H1 (cell line): Measurements from ENCODE around the gene PGAP2. TPM values are rescaled to one million over a fixed set of nuclear protein-coding genes. Genes with fewer than 3 reads are reported as not detected.

ENCODE experiments used
- CTCF ChIA-PET: fragments of 300-600 bp; sonication (Branson Sonifier 250); formaldehyde crosslinking; loops from one replicate; lab custom pipeline; 2021; ENCODE audit not compliant: partially characterized antibody; lab: Charles Lee
- POLR2A ChIA-PET: fragments of 300-600 bp; sonication (Branson Sonifier 250); formaldehyde crosslinking; loops from one replicate; lab custom pipeline; 2021; ENCODE audit warnings: inconsistent platforms; ENCODE audit not compliant: partially characterized antibody; lab: Charles Lee
- DNase-seq, 2 experiments: peaks; one replicate each; pipeline versions ENCODE4 v3.0.0 to v3.0.0-alpha.2; 2010 to 2022; ENCODE audit warnings: low spot score in 2 of 2, low read depth in 1 of 2, mixed read lengths in 1 of 2
- FAIRE-seq: peaks from 2 replicates; lab custom pipeline; 2011; peaks lifted over from hg19 to GRCh38; lab: Jason Lieb, UNC
- H2AFZ ChIP-seq: 2 replicates; pipeline ENCODE4 v1.8.1; 2012; ENCODE audit warnings: low read length, inconsistent platforms
- H2AK5ac ChIP-seq: 2 replicates; pipeline ENCODE4 v1.6.1; 2013; ENCODE audit warnings: low read depth, low read length
- H2BK120ac ChIP-seq: replicated peaks from 2 replicates; pipeline ENCODE3; 2013; ENCODE audit warnings: low read depth, low read length, inconsistent platforms
- H2BK12ac ChIP-seq: 2 replicates; pipeline ENCODE4 v1.6.1; 2013; ENCODE audit warnings: low read depth, low read length
- H2BK15ac ChIP-seq: 2 replicates; pipeline ENCODE4 v1.6.1; 2013; ENCODE audit warnings: low read length
- H2BK20ac ChIP-seq: 2 replicates; pipeline ENCODE4 v1.6.1; 2013; ENCODE audit warnings: low read length
- H2BK5ac ChIP-seq: 2 replicates; pipeline ENCODE4 v1.6.1; 2013; ENCODE audit warnings: low read depth, low read length
- H3K14ac ChIP-seq: 2 replicates; pipeline ENCODE4 v1.6.1; 2013; ENCODE audit warnings: inconsistent platforms; ENCODE audit not compliant: insufficient read length
- H3K18ac ChIP-seq: 2 replicates; pipeline ENCODE4 v1.6.1; 2013; ENCODE audit warnings: low read length; ENCODE audit errors: extremely low read depth
- H3K23ac ChIP-seq: 2 replicates; pipeline ENCODE4 v1.6.1; 2013; ENCODE audit warnings: inconsistent platforms; ENCODE audit not compliant: insufficient read length
- H3K23me2 ChIP-seq: 2 replicates; pipeline ENCODE4 v1.6.1; 2013; ENCODE audit warnings: low read depth, low read length
- H3K27ac ChIP-seq: 2 replicates; pipeline ENCODE4 v1.6.1; 2011; ENCODE audit warnings: low read depth, low read length, inconsistent platforms
- H3K27me3 ChIP-seq, 4 experiments: replicated peaks in 1 of 4; 1 replicate in 1 of 4; 2 replicates in 3 of 4; pipeline versions ENCODE4 v1.6.1 to v1.8.1; 2011 to 2013; ENCODE audit warnings: low read length in 3 of 4, mild to moderate bottlenecking in 3 of 4, inconsistent platforms in 2 of 4, mixed read lengths in 2 of 4, moderate library complexity in 1 of 4; ENCODE audit not compliant: control insufficient read depth in 3 of 4, insufficient read depth in 3 of 4; ENCODE audit errors: extremely low read depth in 1 of 4
- H3K36me3 ChIP-seq, 4 experiments: 2 replicates each; pipeline versions ENCODE4 v1.6.1 to v1.8.1; 2011 to 2013; ENCODE audit warnings: mild to moderate bottlenecking in 4 of 4, low read length in 3 of 4, moderate library complexity in 2 of 4, control low read depth in 1 of 4, inconsistent platforms in 1 of 4; ENCODE audit not compliant: insufficient read depth in 4 of 4, control insufficient read depth in 2 of 4
- H3K4ac ChIP-seq: replicated peaks from 2 replicates; pipeline ENCODE3; 2013; ENCODE audit warnings: low read length, low read depth, mixed read lengths, inconsistent platforms; ENCODE audit not compliant: insufficient read length
- H3K4me1 ChIP-seq, 4 experiments: replicated peaks in 1 of 4; 1 replicate in 1 of 4; 2 replicates in 3 of 4; pipeline versions ENCODE4 v1.6.1 to v1.8.1; 2011 to 2013; ENCODE audit warnings: low read length in 3 of 4, inconsistent platforms in 2 of 4, mixed read lengths in 1 of 4; ENCODE audit not compliant: insufficient read depth in 4 of 4, control insufficient read depth in 3 of 4
- H3K4me2 ChIP-seq, 2 experiments: 2 replicates each; pipeline versions ENCODE4 v1.6.1 to v1.8.1; 2011 to 2013; ENCODE audit warnings: low read depth in 2 of 2, low read length in 2 of 2, control low read depth in 1 of 2, inconsistent platforms in 1 of 2, mild to moderate bottlenecking in 1 of 2; ENCODE audit not compliant: insufficient read depth in 1 of 2
- H3K4me3 ChIP-seq, 4 experiments: fragments of 200-600, 300-600 bp in 1 of 4; sonication (generic), shearing (Covaris generic), sonication (Bioruptor Twin) in 1 of 4; 2 replicates each; pipeline versions ENCODE4 v1.5.1 to v1.8.1; 2011 to 2016; ENCODE audit warnings: low read length in 4 of 4, low read depth in 3 of 4, control low read depth in 2 of 4, inconsistent platforms in 2 of 4, mild to moderate bottlenecking in 2 of 4, mixed read lengths in 1 of 4, moderate library complexity in 1 of 4; ENCODE audit not compliant: insufficient read depth in 2 of 4; ENCODE audit errors: extremely low read depth in 1 of 4
- H3K56ac ChIP-seq: replicated peaks from 2 replicates; pipeline ENCODE3; 2013; ENCODE audit warnings: low read depth, mild to moderate bottlenecking, mixed read lengths, low read length, inconsistent platforms; ENCODE audit not compliant: insufficient read length
- H3K79me1 ChIP-seq: 2 replicates; pipeline ENCODE4 v1.6.1; 2013; ENCODE audit warnings: low read depth, low read length, control low read depth
- H3K79me2 ChIP-seq, 2 experiments: 2 replicates each; pipeline versions ENCODE4 v1.6.1 to v1.8.1; 2012 to 2013; ENCODE audit warnings: low read length in 2 of 2, mild to moderate bottlenecking in 2 of 2, inconsistent platforms in 1 of 2; ENCODE audit not compliant: insufficient read depth in 2 of 2, control insufficient read depth in 1 of 2
- H3K9ac ChIP-seq, 4 experiments: replicated peaks in 1 of 4; 1 replicate in 1 of 4; 2 replicates in 3 of 4; pipeline versions ENCODE4 v1.6.1 to v1.8.1; 2011 to 2013; ENCODE audit warnings: low read depth in 3 of 4, low read length in 3 of 4, control low read depth in 2 of 4, mild to moderate bottlenecking in 2 of 4, moderate library complexity in 2 of 4, inconsistent platforms in 1 of 4; ENCODE audit errors: extremely low read depth in 1 of 4
- H3K9me3 ChIP-seq, 2 experiments: 2 replicates each; pipeline versions ENCODE4 v1.6.1 to v1.8.1; 2012 to 2013; ENCODE audit warnings: mild to moderate bottlenecking in 2 of 2, moderate library complexity in 2 of 2, control low read depth in 1 of 2, inconsistent platforms in 1 of 2, low read depth in 1 of 2, low read length in 1 of 2, mixed read lengths in 1 of 2; ENCODE audit not compliant: insufficient read depth in 2 of 2
- H4K20me1 ChIP-seq, 2 experiments: replicated peaks in 1 of 2; 2 replicates each; pipeline versions ENCODE3 to v1.8.1; 2011 to 2013; ENCODE audit warnings: inconsistent platforms in 2 of 2, low read length in 2 of 2, mild to moderate bottlenecking in 1 of 2; ENCODE audit not compliant: insufficient read depth in 2 of 2, control insufficient read depth in 1 of 2
- H4K5ac ChIP-seq: 2 replicates; pipeline ENCODE4 v1.6.1; 2013; ENCODE audit warnings: low read length, low read depth, mixed read lengths, inconsistent platforms; ENCODE audit not compliant: insufficient read length
- H4K8ac ChIP-seq: 2 replicates; pipeline ENCODE4 v1.8.0; 2013; ENCODE audit warnings: mild to moderate bottlenecking, moderate library complexity, low read length, inconsistent platforms; ENCODE audit not compliant: insufficient read depth; ENCODE audit errors: extremely low read depth
- H4K91ac ChIP-seq: replicated peaks from 2 replicates; pipeline ENCODE3; 2013; ENCODE audit warnings: low read length, mixed read lengths, inconsistent platforms; ENCODE audit not compliant: insufficient read length
- ASH2L ChIP-seq: fragments of 200-600, 300-600 bp; sonication (generic); IDR thresholded peaks from one replicate; pipeline ENCODE4 v1.7.1; 2017; ENCODE audit warnings: low read length
- CHD1 ChIP-seq: IDR thresholded peaks from 2 replicates; pipeline ENCODE4 v1.6.1; 2012; ENCODE audit warnings: low read depth, low read length, improper control_type of control experiment
- HDAC2 ChIP-seq, 2 experiments: fragments of 300-600 bp in 1 of 2; sonication (generic) in 1 of 2; IDR thresholded peaks; 2 replicates each; pipeline ENCODE4 v1.6.1; 2011 to 2012; ENCODE audit warnings: low read depth in 2 of 2, low read length in 2 of 2, mild to moderate bottlenecking in 2 of 2, moderate library complexity in 2 of 2, borderline replicate concordance in 1 of 2, inconsistent platforms in 1 of 2
- NANOG ChIP-seq: IDR thresholded peaks from 2 replicates; pipeline ENCODE4 v1.6.1; 2011; ENCODE audit warnings: low read length, low read depth, mild to moderate bottlenecking, inconsistent platforms; ENCODE audit not compliant: insufficient read depth, poor library complexity, severe bottlenecking
- RAD21 ChIP-seq, 2 experiments: IDR thresholded peaks in 1 of 2; conservative IDR thresholded peaks in 1 of 2; 2 replicates each; pipeline ENCODE4 v1.6.1; 2011; ENCODE audit warnings: low read depth in 2 of 2, low read length in 2 of 2, improper control_type of control experiment in 1 of 2, inconsistent platforms in 1 of 2, mild to moderate bottlenecking in 1 of 2, moderate library complexity in 1 of 2
- SRF ChIP-seq: IDR thresholded peaks from 2 replicates; pipeline ENCODE4 v1.6.1; 2011; ENCODE audit warnings: mild to moderate bottlenecking, low read depth, low read length, moderate library complexity
- TEAD4 ChIP-seq: IDR thresholded peaks from 2 replicates; pipeline ENCODE4 v1.6.1; 2012; ENCODE audit warnings: low read depth, low read length, inconsistent platforms, mixed read lengths
- YY1 ChIP-seq: IDR thresholded peaks from 2 replicates; pipeline ENCODE4 v1.6.1; 2011; ENCODE audit warnings: low read depth, mild to moderate bottlenecking, low read length
- WGBS, 2 experiments: shearing (Covaris generic) in 1 of 2; methylation state at CpG; one replicate each; pipeline versions ENCODE4 v1.1.6 to v1.1.7; 2013 to 2015; ENCODE audit warnings: low lambda C conversion rate in 2 of 2, mixed read lengths in 2 of 2, inconsistent platforms in 1 of 2, low coverage in 1 of 2, missing lambda C conversion rate in 1 of 2; ENCODE audit not compliant: insufficient replicate concordance in 2 of 2, insufficient coverage in 1 of 2, insufficient read length in 1 of 2; ENCODE audit errors: extremely low coverage in 1 of 2, missing lambda C conversion rate in 1 of 2; 5-methylcytosine and 5-hydroxymethylcytosine counted together
- polyA plus RNA-seq, 7 experiments: library from polyadenylated mRNA; depleted of rRNA in 3 of 7; stranded (reverse) in 5 of 7; unstranded in 2 of 7; fragments of >200 nt in 5 of 7; fragments of 200-250 nt in 2 of 7; gene quantifications; 1 replicate in 5 of 7; 2 replicates in 1 of 7; 4 replicates in 1 of 7; pipeline versions ENCODE4 v1.2.1 to v1.2.3, GENCODE V29; 2011 to 2013; ENCODE audit warnings: missing spikeins in 2 of 7, mixed read lengths in 2 of 7
- total RNA-seq: library from RNA; stranded (reverse); fragmentation: NEBNext Ultra II Directional; extraction: Animal tissue kit (Norgen Biotek cat#: 25700); gene quantifications from 2 replicates; pipeline ENCODE4 v1.2.1, GENCODE V29; 2021
- TF ChIP-seq, protein P1 (sequence below): IDR thresholded peaks from 2 replicates; pipeline ENCODE4 v1.6.1; 2012; ENCODE audit warnings: inconsistent platforms

Gene PGAP2
- total and polyA plus RNA-seq, 2 of the 8 experiments (the other 6 are each of a cell fraction or from before 2014, with no cell fraction given): 56.5 to 106 TPM

DNA sequence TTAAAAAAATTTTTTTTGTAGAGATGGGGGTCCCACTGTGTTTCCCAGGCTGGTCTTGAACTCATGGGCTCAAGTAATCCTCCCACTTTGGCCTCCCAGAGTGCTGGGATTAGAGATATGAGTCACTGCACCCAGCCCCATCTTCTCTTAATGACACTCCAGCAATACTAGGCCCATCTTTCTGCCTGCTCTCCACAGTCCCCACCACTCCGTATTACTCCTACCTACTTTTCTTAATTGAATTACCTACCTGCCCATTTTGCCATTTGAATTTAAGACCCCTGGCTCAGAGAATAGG lies 45.1 kb downstream of the PGAP2 start:
- H3K79me2 ChIP-seq: no peaks in the 10 kb centered on the region
- H2BK120ac ChIP-seq: no peak overlapping the region
- ChIA-PET CTCF (interaction anchor here (0.7 to 20.2 kb wide), 14 partner anchors 16 to 228 kb away, joined by 3 to 422 read pairs (median 11); partner anchors contain the start of gene RHOG), POLR2A (interaction anchor here (1.0 to 2.9 kb wide), 4 partner anchors 8 to 18 kb away, joined by 3 to 13 read pairs (median 4); partner anchors contain the start of gene RHOG)
- no peak overlapping the region for H2BK5ac ChIP-seq
- H3K14ac ChIP-seq: no peak overlapping the region
- H4K91ac ChIP-seq: no peak overlapping the region
- H2AFZ ChIP-seq: no peak overlapping the region
- TF ChIP-seq TEAD4 (no peak), YY1 (no peak), SRF (no peak), CHD1 (no peak), RAD21 (IDR thresholded peaks at IDR 0.05 in 1 of 2, conservative IDR thresholded peaks at IDR 0.05 in 1 of 2; ENCODE audit: low read depth in 2 of 2, low read length in 2 of 2) (no peak), NANOG (no peak), HDAC2 (IDR thresholded peaks at IDR 0.05; ENCODE audit: borderline replicate concordance in 1 of 2, low read depth in 2 of 2, low read length in 2 of 2) (no peak), ASH2L (no peak)
- TF ChIP-seq, protein P1, sequence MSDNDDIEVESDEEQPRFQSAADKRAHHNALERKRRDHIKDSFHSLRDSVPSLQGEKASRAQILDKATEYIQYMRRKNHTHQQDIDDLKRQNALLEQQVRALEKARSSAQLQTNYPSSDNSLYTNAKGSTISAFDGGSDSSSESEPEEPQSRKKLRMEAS: no peak
- H3K23me2 ChIP-seq: peaks cover 8% of the 10 kb centered on the region; the same call in 1 of the 2 replicates
- no peak overlapping the region for H3K18ac ChIP-seq
- H3K9me3 ChIP-seq: no peaks in the 10 kb centered on the region
- H3K56ac ChIP-seq: no peak overlapping the region
- no peak overlapping the region for H3K27ac ChIP-seq
- H2BK20ac ChIP-seq: no peak overlapping the region
- no peak overlapping the region for H4K8ac ChIP-seq
- H3K79me1 ChIP-seq: no peaks in the 10 kb centered on the region
- H3K36me3 ChIP-seq: no peaks in the 10 kb centered on the region
- 88% methylated on average over 1 of the region's 1 CpG; no CpG with 5 or more reads in 1 of the 2 experiments for WGBS, 2 experiments
- no peak overlapping the region for H3K23ac ChIP-seq
- no peak for DNase-seq
- H3K27me3 ChIP-seq: peaks cover 0 to 13% (median 8%) of the 10 kb centered on the region in 4 experiments; a peak in 5 of 7 replicates
- H3K4ac ChIP-seq: no peak overlapping the region
- H4K5ac ChIP-seq: no peak overlapping the region
- no peak overlapping the region for H2BK12ac ChIP-seq
- FAIRE-seq: no peak
- H3K9ac ChIP-seq: no peak overlapping the region
- H4K20me1 ChIP-seq: no peaks in the 10 kb centered on the region
- no peak overlapping the region for H2AK5ac ChIP-seq
- no peak overlapping the region; a peak in 1 of 4 replicates for H3K4me2 ChIP-seq
- peaks cover 8 to 14% (median 9%) of the 10 kb centered on the region in 4 experiments for H3K4me1 ChIP-seq
- H2BK15ac ChIP-seq: no peak overlapping the region
- no peak overlapping the region for H3K4me3 ChIP-seq
